Superior temporal gyrus (tissue), 1 donor: ENCODE results near the gene PIK3C2B.

Experiments
- DNase-seq: peaks from one replicate; pipeline ENCODE4 v3.0.0-alpha.2; 2016; ENCODE audit errors: extremely low spot score

PIK3C2B gene

GRCh38 chr1:204459706-204460105, 34.9 kb downstream of the PIK3C2B start:
- DNase-seq: no peak

- DNase-seq: no peak
Observed at GRCh38 chr1:204457666-204458065, 36.9 kb downstream of the PIK3C2B start.

- DNase-seq: no peak
Observed at GRCh38 chr1:204456826-204457442, 37.7 kb downstream of the PIK3C2B start.

- DNase-seq: no peak
Observed at GRCh38 chr1:204455831-204456145, 38.8 kb downstream of the PIK3C2B start.

GRCh38 chr1:204455063-204455830, 39.4 kb downstream of the PIK3C2B start:
- no peak for DNase-seq

GRCh38 chr1:204454476-204454875, 40.1 kb downstream of the PIK3C2B start:
- DNase-seq: no peak

GRCh38 chr1:204453141-204453772, 41.3 kb downstream of the PIK3C2B start:
- no peak for DNase-seq

GRCh38 chr1:204451352-204452124, 43.1 kb downstream of the PIK3C2B start:
- DNase-seq: no peak

GRCh38 chr1:204450461-204451257, 43.9 kb downstream of the PIK3C2B start:
- DNase-seq: no peak

GRCh38 chr1:204449678-204450280, 44.8 kb downstream of the PIK3C2B start:
- DNase-seq: no peak

- DNase-seq: no peak
Observed at GRCh38 chr1:204448991-204449677, 45.5 kb downstream of the PIK3C2B start.

GRCh38 chr1:204448344-204448964, 46.2 kb downstream of the PIK3C2B start:
- DNase-seq: no peak

GRCh38 chr1:204447736-204448135, 46.9 kb downstream of the PIK3C2B start:
- no peak for DNase-seq

GRCh38 chr1:204447190-204447589, 47.4 kb downstream of the PIK3C2B start:
- DNase-seq: no peak

GRCh38 chr1:204446413-204447111, 48.0 kb downstream of the PIK3C2B start:
- DNase-seq: peak; percentile 88

- no peak for DNase-seq
Observed at GRCh38 chr1:204445860-204446412, 48.7 kb downstream of the PIK3C2B start.
